HG03025 (cell line): ENCODE data around the gene RNU6-1.

Experiments used
- ATAC-seq: cut with Tn5 transposase; IDR thresholded peaks from one replicate; pipeline ENCODE4 v1.9.1; 2021; ENCODE audit warnings: mild to moderate bottlenecking, moderate library complexity; ENCODE audit not compliant: unreplicated experiment, low FRiP score

Gene RNU6-1

GRCh38 chr15:67834581-67835296 is 5.1 kb downstream of the RNU6-1 start:
- no peak for ATAC-seq

DNA sequence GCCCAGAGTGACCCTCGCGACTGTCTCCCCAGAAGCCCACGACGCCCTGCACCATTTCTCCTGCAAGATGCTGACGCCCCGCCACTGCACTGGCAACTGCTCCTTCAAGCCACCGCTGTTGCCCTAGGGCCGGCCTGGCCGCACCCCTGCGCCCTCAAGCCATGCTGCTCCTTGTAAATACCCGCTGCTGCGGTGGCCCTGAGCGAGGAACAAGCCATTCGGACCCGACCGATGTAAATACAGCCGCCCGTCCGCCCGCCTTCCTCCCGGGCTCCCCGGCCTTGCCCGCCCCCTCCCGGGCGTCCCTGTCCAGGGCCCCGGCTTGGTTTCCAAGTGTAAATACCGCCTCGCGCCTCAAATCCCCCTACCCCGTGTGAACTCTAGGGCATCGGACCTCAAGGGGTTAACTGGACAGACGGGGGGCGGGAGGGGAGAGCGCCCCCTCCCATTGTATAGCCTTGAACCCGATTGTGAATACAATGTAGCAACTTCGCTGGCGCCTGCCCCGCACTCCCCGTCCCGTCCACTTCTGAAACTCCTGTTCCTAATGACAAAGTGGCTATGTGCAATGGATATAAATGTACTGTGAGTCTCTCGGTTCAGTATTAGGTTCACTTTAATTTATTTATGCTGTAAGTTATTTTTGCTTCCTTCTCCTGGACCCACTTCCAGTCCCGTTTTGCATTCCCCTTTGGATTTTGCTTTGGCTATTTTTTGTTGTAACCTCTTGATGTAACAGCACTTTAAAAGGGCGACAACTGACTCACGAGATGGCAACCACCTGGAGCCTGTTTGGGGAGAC is 5.9 kb downstream of the RNU6-1 start:
- ATAC-seq, result no peak

- no peak for ATAC-seq
Measured at GRCh38 chr15:67832897-67833709, 6.7 kb downstream of the RNU6-1 start.

GRCh38 chr15:67832031-67832551 is 7.8 kb downstream of the RNU6-1 start:
- no peak for ATAC-seq

DNA sequence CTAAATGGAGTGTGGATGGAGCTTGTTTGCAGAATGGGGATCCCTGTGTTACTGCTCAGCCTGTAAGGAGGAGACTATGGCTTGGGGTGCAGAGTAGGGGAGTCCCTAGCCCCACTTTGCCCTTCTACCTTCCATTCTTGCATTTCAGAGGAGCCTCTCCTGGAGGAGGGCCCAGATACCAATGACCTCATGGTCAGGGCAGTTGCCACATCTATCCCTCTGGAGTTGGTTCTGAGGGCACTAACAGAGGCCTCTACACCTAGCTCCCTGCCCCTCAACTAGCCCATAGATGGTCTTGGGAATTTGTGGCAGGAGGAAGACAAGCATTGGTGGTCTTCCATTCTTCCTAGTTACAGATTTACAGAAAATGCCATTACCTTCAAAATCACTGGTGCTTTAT is 8.5 kb downstream of the RNU6-1 start:
- ATAC-seq, result no peak

DNA sequence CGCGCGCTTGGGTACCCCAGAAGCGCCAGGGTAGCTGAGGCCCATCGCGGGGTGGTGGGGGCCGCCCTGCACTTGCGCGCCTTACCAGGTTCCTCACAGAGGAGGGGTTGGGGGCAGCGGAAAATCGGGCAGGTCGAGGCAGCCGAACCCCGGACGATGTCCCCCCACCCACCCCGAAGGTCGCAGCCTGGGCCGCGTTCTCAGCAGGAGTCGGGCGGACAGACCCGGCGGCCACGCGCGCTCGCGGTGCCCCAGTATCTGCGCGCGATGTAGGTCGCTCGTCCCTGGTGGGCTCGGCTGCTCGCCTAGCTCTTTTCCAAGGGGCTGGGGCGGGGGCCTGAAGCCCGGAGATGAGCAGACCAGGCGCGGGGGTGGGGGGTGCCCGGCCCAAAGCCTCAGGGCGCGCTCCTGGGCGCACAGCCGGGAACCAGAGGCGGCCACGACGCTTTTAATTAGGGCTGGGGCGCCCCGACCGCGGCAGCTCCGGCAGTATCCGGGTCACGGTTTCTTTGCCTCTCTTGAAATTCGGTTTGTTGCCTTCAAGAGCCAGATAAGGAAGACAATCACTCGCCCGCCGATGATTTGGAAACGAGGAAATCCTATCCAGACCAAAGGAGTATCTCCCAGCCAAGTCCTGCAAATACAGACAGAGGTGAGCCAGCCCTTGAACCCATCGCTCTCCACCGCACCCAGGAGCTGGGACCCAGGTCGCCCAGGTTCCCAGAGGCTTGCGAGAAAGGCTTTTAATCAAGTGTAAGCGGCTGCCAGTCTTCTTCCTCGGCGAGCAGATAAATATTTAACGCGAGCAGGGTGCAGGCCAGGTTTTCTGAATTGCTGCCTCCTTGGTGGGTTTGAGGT is 10.0 kb downstream of the RNU6-1 start:
- no peak for ATAC-seq

DNA sequence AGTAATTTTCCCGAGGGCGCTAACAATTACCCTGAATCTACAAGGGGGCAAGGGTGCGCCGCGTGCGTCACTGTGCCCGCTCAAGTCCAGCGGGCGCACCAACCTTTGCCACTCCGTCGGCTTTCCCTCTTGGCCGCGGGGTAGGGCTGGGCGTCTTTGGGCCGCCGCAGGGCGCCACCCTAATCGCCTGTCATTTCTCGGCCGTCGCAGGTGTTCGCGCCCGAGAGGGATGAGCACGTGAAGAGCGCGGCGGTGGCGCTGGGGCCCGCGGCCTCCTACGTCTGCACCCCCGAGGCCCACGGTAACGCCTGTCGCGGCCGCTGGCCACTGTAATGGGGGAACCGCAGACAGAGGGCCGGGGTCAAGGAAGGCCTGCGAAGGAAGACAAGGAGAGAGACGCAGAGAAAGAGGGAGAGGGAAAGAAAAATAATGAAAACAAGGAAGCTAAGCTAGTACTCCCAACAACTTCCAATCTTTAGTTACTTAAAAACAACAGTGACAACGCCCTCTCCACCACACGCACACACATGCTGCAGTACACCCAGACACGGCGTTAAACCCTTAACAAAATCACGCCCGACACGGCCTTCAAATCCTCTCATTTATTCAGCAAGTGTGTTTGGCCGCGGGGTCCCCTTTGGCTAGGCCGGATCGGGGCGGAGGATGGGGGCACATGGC is 10.7 kb downstream of the RNU6-1 start:
- no peak for ATAC-seq

GRCh38 chr15:67828278-67828968 is 11.4 kb downstream of the RNU6-1 start:
- ATAC-seq, result no peak

- no peak for ATAC-seq
Measured at GRCh38 chr15:67827562-67828277, 12.1 kb downstream of the RNU6-1 start.

DNA sequence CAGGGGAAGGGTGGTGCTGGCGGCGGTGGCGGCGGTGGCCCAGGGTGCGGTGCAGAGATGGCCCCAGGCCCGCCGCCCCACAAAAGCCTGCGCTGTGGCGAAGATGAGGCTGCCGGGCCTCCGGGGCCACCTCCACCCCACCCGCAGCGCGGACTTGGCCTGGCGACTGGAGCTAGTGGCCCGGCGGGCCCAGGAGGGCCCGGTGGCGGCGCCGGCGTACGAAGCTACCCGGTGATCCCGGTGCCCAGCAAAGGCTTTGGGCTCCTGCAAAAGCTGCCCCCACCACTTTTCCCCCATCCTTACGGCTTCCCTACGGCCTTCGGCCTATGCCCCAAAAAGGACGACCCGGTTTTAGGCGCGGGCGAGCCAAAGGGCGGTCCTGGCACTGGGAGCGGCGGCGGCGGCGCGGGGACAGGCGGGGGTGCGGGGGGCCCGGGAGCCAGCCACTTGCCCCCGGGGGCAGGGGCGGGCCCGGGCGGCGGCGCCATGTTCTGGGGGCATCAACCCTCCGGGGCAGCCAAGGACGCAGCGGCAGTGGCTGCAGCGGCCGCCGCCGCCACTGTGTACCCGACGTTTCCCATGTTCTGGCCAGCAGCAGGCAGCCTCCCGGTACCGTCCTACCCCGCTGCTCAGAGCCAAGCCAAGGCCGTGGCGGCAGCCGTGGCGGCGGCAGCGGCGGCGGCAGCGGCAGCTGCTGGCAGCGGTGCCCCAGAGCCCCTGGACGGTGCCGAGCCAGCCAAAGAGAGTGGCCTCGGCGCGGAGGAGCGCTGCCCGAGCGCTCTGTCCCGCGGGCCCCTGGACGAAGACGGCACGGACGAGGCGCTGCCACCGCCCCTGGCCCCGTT is 12.9 kb downstream of the RNU6-1 start:
- no peak for ATAC-seq

DNA sequence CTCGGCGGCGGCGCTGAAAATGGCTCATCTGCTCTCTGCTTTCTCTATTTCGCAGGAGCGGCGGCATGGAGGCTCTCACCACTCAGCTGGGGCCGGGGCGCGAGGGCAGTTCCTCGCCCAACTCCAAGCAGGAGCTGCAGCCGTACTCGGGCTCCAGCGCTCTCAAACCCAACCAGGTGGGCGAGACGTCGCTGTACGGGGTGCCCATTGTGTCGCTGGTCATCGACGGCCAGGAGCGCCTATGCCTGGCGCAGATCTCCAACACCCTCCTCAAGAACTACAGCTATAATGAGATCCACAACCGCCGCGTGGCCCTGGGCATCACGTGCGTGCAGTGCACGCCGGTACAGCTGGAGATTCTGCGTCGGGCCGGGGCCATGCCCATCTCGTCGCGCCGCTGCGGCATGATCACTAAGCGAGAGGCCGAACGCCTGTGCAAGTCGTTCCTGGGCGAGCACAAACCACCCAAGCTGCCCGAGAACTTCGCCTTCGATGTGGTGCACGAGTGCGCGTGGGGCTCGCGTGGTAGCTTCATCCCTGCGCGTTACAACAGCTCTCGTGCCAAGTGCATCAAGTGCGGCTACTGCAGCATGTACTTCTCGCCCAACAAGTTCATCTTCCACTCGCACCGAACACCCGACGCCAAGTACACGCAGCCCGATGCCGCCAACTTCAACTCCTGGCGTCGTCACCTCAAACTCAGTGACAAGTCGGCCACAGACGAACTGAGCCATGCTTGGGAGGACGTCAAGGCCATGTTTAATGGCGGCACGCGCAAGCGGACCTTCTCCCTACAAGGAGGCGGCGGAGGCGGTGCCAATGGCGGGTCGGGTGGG is 13.7 kb downstream of the RNU6-1 start:
- no peak for ATAC-seq

DNA sequence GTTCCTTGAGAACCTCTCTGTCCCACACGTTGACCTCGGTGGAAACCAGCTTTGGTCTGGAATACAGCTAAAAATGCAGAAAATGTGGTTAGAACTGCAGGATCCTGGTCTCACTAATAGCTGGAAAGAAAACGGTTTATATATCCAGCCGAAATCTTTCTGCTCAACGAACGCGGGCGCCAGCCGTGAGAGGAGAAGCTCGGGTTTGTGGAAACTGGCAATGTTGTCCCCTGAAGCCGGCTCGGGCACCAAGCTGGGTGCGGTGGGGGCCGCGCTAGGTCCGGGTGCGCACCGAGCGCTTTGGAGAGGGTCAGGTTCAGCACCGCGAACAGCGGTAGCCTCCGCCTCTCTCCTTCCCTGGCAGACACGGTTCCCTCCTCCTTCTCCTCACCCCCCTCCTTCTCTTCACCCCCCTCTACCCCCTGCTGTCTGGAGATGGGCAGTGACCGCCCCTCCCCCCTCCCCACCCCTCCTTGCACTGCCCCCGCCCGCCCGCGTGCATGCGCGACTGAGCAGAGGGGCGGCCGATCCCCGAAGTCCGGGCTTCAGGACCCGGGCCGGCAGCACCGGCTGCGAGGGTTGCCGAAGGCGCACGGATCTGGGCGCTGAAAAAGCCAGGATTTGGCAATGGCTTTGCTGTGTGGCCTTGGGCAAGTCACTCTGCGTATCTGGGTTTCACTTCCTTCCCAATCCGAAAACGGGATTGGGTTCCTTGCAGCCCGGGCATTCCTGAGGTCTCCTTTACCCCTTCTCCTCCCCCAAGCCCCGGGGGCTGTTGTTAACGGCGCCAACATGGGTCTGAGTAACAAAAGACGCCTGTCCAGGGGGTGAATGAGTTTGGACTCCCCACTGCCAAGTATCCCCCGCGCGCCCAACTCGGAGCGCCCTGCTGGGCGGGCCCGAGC is 14.6 kb downstream of the RNU6-1 start, which contains the start of gene SKOR1:
TSS of gene SKOR1 (plus strand) at position 534 of the 905 bp plus-strand sequence. CDS start at position 628, 94 bp downstream.
- ATAC-seq, result no peak

GRCh38 chr15:67824197-67824968 is 15.5 kb downstream of the RNU6-1 start:
- no peak for ATAC-seq

DNA sequence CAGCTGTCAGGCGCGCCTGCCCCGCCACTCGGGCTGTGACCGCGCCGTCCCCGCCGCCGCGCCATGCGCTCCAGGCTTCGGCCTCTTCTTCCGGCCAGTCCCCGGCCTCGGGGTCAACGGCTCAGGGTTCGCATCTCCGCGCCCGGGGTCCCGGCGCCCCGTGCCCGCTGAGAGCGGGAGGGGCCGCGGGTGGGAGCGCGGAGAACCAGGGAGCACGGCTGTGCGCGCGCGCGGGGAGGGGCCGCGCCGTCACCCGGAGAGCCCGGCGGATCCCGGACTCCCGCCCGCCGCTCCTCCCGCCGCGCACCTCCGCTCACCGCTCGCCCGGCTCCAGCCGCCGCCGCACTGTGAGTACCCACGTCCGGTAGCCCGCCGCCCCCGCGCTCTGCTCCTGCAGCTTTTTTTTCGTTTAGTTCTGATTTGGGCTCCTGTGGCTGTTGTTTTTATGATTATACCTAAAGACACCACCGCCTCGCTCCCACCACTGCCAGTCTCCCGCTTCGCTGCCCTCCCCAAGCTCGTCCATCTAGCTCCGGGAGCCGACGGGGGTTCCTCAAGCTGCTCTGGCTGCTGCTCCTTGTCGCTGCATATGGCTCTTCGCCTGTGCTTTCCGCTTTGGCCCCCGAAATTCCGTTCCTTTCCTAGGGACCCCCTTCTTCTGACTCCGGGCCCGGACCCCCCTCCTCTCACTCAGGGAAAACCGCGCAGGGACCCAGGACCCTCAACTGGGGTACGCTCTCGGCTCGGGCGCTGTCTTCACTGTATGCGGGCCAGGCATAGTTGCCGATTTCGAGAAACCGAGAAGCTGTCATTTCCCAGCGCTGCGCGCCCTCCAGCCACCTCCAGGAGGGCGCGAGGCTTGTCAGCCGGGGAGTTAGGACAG is 16.3 kb downstream of the RNU6-1 start:
- ATAC-seq, result no peak
